ENCODE results near the gene FHAD1. TPM values are rescaled to one million over a fixed set of nuclear protein-coding genes. Genes with fewer than 3 reads are reported as not detected.

The FHAD1 gene
- polyA plus RNA-seq, 1 of the 3 experiments (the other 2 are of a cell fraction): 0.48 TPM

- TF ChIP-seq SIN3A (IDR thresholded peaks at IDR 0.05; ENCODE audit: borderline replicate concordance, low read depth, low read length): no peak
- TF ChIP-seq CTCF (IDR thresholded peaks at IDR 0.05): no peak
- TF ChIP-seq RAD21 (IDR thresholded peaks at IDR 0.05; ENCODE audit: low read length): no peak
Measured at GRCh38 chr1:15220024-15220392, 27.0 kb upstream of the FHAD1 start (continued).

- CTCF ChIA-PET: interaction anchor here (1.4 to 2.3 kb wide), 3 partner anchors 15 to 92 kb away, joined by 6 to 9 read pairs (median 7); no protein-coding TSS in a partner anchor
- Histone ChIP-seq H3K79me2 (ENCODE audit: insufficient read depth) (no peaks in the 10 kb centered on the region), H3F3A (replicated peaks; ENCODE audit: insufficient read depth) (no peaks in the 10 kb centered on the region), H3K4me2 (no peak overlapping the region), H3K4me1 (ENCODE audit: control insufficient read depth in 1 of 2, insufficient read depth in 2 of 2, low read depth in 1 of 2, low read length in 1 of 2) (peaks cover 0 to 26% of the 10 kb centered on the region in 2 experiments; a peak in 1 of 4 replicates), H3K36me3 (replicated peaks in 1 of 2; ENCODE audit: control insufficient read depth in 1 of 2, insufficient read depth in 2 of 2, low read length in 1 of 2) (peaks cover 0 to 12% of the 10 kb centered on the region in 2 experiments), H4K20me1 (ENCODE audit: insufficient read depth) (no peaks in the 10 kb centered on the region), H3K9me2 (no peaks in the 10 kb centered on the region), H3K9ac (no peak overlapping the region), H3K4me3 (ENCODE audit: low read depth in 2 of 2, low read length in 1 of 2) (no peak overlapping the region), H3K27ac (ENCODE audit: low read depth in 2 of 2, low read length in 1 of 2) (peak overlapping the region in 1 of 2 experiments; percentile 11; a peak in 1 of 4 replicates), H3K9me3 (no peaks in the 10 kb centered on the region), H2AFZ (ENCODE audit: low read depth) (no peak overlapping the region), H3K27me3 (ENCODE audit: insufficient read depth) (no peaks in the 10 kb centered on the region)
- no peak for TF ChIP-seq ELF1 (IDR thresholded peaks at IDR 0.05)
- TF ChIP-seq GATA2 (CRISPR knock-in tag; IDR thresholded peaks at IDR 0.05): no peak
- no peak for TF ChIP-seq CTCF (IDR thresholded peaks at IDR 0.05)
- no peak for TF ChIP-seq SMC3 (IDR thresholded peaks at IDR 0.05; ENCODE audit: low read depth, low read length)
- no peak for TF ChIP-seq GABPA (IDR thresholded peaks at IDR 0.05; ENCODE audit: low read depth)
- no peak for TF ChIP-seq EP300 (IDR thresholded peaks at IDR 0.05; ENCODE audit: borderline replicate concordance in 1 of 2, low read depth in 1 of 2, low read length in 1 of 2)
- no peak for TF ChIP-seq TCF12 (IDR thresholded peaks at IDR 0.05)
- TF ChIP-seq RFX5 (IDR thresholded peaks at IDR 0.05; ENCODE audit: low read length): no peak
- TF ChIP-seq RCOR1 (IDR thresholded peaks at IDR 0.05; ENCODE audit: low read length): no peak
- no peak for TF ChIP-seq YY1 (IDR thresholded peaks at IDR 0.05; ENCODE audit: low read depth)
- TF ChIP-seq IRF3 (IDR thresholded peaks at IDR 0.05; ENCODE audit: low read depth, low read length): no peak
- TF ChIP-seq TEAD4 (IDR thresholded peaks at IDR 0.05; ENCODE audit: borderline replicate concordance, insufficient read depth): no peak
- TF ChIP-seq PBX3 (IDR thresholded peaks at IDR 0.05): no peak
- TF ChIP-seq SIN3A (IDR thresholded peaks at IDR 0.05; ENCODE audit: borderline replicate concordance, low read depth, low read length): no peak
- TF ChIP-seq EZH2phosphoT487 (IDR thresholded peaks at IDR 0.05; ENCODE audit: borderline replicate concordance, low read depth): no peak
- TF ChIP-seq JUND (IDR thresholded peaks at IDR 0.05): no peak
- no peak for TF ChIP-seq ZBTB33 (IDR thresholded peaks at IDR 0.05; ENCODE audit: borderline replicate concordance, low read depth)
- DNase-seq: peak; percentile 44
- 92% methylated on average over 7 of the region's 7 CpGs for WGBS (ENCODE audit: low lambda C conversion rate)
- POLR2A ChIA-PET: no interaction called here
Measured at GRCh38 chr1:15220825-15221431, 26.1 kb upstream of the FHAD1 start.

Data from SK-N-SH (cell line).